OCI-LY3 (cell line): Measurements from ENCODE around the gene FOXK2.

ENCODE experiments used
- H2AFZ ChIP-seq: fragments of 200-600, 300-600 bp; shearing (Covaris generic); 2 replicates; pipeline ENCODE4 v1.6.0; 2014; ENCODE audit warnings: antibody characterized with exemption, low read depth, low read length
- H3K27ac ChIP-seq: fragments of 200-600, 300-600 bp; sonication (generic); 2 replicates; pipeline ENCODE4 v1.5.1; 2014; ENCODE audit warnings: mild to moderate bottlenecking, low read length, moderate library complexity, mixed read lengths
- H3K27me3 ChIP-seq: fragments of 200-600, 300-600 bp; sonication (generic); 2 replicates; pipeline ENCODE4 v1.6.1; 2014; ENCODE audit warnings: low read depth, low read length, mixed read lengths
- H3K36me3 ChIP-seq: fragments of 200-600, 300-600 bp; sonication (generic); replicated peaks from 2 replicates; pipeline ENCODE3; 2014; ENCODE audit warnings: low read depth, low read length, mixed read lengths
- H3K4me1 ChIP-seq: fragments of 300-600, 200-600 bp; sonication (generic); 2 replicates; pipeline ENCODE4 v1.6.1; 2014; ENCODE audit warnings: low read length, mixed read lengths
- H3K4me2 ChIP-seq: fragments of 200-600, 300-600 bp; sonication (generic); 2 replicates; pipeline ENCODE4 v1.6.1; 2014; ENCODE audit warnings: low read length, mixed read lengths
- H3K4me3 ChIP-seq: fragments of 300-600, 200-600 bp; sonication (generic); 2 replicates; pipeline ENCODE4 v1.5.1; 2014; ENCODE audit warnings: antibody characterized with exemption, mild to moderate bottlenecking, low read length, moderate library complexity
- H3K79me2 ChIP-seq: fragments of 300-600, 200-600 bp; shearing (Covaris generic); 2 replicates; pipeline ENCODE4 v1.6.1; 2014; ENCODE audit warnings: mild to moderate bottlenecking, low read length, mixed read lengths
- H3K9ac ChIP-seq: fragments of 300-600, 200-600 bp; shearing (Covaris generic); 2 replicates; pipeline ENCODE4 v1.6.0; 2014; ENCODE audit warnings: mild to moderate bottlenecking, low read length, moderate library complexity
- H3K9me3 ChIP-seq: fragments of 200-600, 300-600 bp; shearing (Covaris generic); 2 replicates; pipeline ENCODE4 v1.6.1; 2014; ENCODE audit warnings: low read length, mixed read lengths; ENCODE audit not compliant: insufficient read depth
- H4K20me1 ChIP-seq: fragments of 200-600, 300-600 bp; sonication (generic); 2 replicates; pipeline ENCODE4 v1.6.1; 2016; ENCODE audit warnings: low read length, mixed read lengths; ENCODE audit not compliant: insufficient read depth
- CTCF ChIP-seq: fragments of 200-600, 300-600 bp; sonication (generic); IDR thresholded peaks from 2 replicates; pipeline ENCODE4 v1.5.1; 2014; ENCODE audit warnings: antibody characterized with exemption, low read length, low read depth
- EZH2phosphoT487 ChIP-seq: fragments of 200-600 bp; shearing (Covaris generic); IDR thresholded peaks from 2 replicates; pipeline ENCODE4 v1.6.1; 2018; ENCODE audit warnings: antibody characterized with exemption, mixed run types, low read depth

FOXK2 gene

GRCh38 chr17:82593590-82594087, 74.1 kb downstream of the FOXK2 start:
- Histone ChIP-seq H3K9me3 (no peaks in the 10 kb centered on the region), H4K20me1 (no peaks in the 10 kb centered on the region), H3K4me1 (peaks cover 11% of the 10 kb centered on the region), H2AFZ (no peak overlapping the region), H3K9ac (peak overlapping the region; percentile 69), H3K4me2 (peak overlapping the region; percentile 98), H3K27ac (peak overlapping the region; percentile 77), H3K27me3 (no peaks in the 10 kb centered on the region), H3K36me3 (peaks cover 27% of the 10 kb centered on the region), H3K4me3 (peak overlapping the region; percentile 85), H3K79me2 (peaks cover 10% of the 10 kb centered on the region)
- TF ChIP-seq CTCF: no peak
- TF ChIP-seq EZH2phosphoT487: no peak

GRCh38 chr17:82594571-82594970, 75.0 kb downstream of the FOXK2 start:
- H3K4me3 ChIP-seq: no peak overlapping the region
- H3K4me1 ChIP-seq: peaks cover 11% of the 10 kb centered on the region
- no peak overlapping the region for H3K4me2 ChIP-seq
- no peak overlapping the region for H2AFZ ChIP-seq
- H3K27me3 ChIP-seq: no peaks in the 10 kb centered on the region
- H3K79me2 ChIP-seq: peaks cover 10% of the 10 kb centered on the region
- no peaks in the 10 kb centered on the region for H3K9me3 ChIP-seq
- no peaks in the 10 kb centered on the region for H4K20me1 ChIP-seq
- no peak overlapping the region for H3K9ac ChIP-seq
- H3K27ac ChIP-seq: no peak overlapping the region
- peaks cover 29% of the 10 kb centered on the region for H3K36me3 ChIP-seq
- TF ChIP-seq EZH2phosphoT487: no peak
- TF ChIP-seq CTCF: no peak

- peaks cover 33% of the 10 kb centered on the region for H3K36me3 ChIP-seq
- no peaks in the 10 kb centered on the region for H3K9me3 ChIP-seq
- H2AFZ ChIP-seq: no peak overlapping the region
- H3K27me3 ChIP-seq: no peaks in the 10 kb centered on the region
- no peak overlapping the region for H3K4me3 ChIP-seq
- H3K27ac ChIP-seq: no peak overlapping the region
- H3K9ac ChIP-seq: no peak overlapping the region
- H3K4me2 ChIP-seq: no peak overlapping the region
- H3K79me2 ChIP-seq: peaks cover 10% of the 10 kb centered on the region
- H3K4me1 ChIP-seq: peaks cover 11% of the 10 kb centered on the region
- TF ChIP-seq CTCF (no peak), EZH2phosphoT487 (no peak)
- H4K20me1 ChIP-seq: no peaks in the 10 kb centered on the region
Observed at GRCh38 chr17:82595893-82596292, 76.4 kb downstream of the FOXK2 start.

- Histone ChIP-seq H4K20me1 (no peaks in the 10 kb centered on the region), H3K36me3 (peaks cover 33% of the 10 kb centered on the region)
Observed at GRCh38 chr17:82596296-82596695, 76.8 kb downstream of the FOXK2 start.

More at GRCh38 chr17:82596296-82596695, 76.8 kb downstream of the FOXK2 start:
- Histone ChIP-seq H3K27ac (no peak overlapping the region), H3K4me3 (no peak overlapping the region), H3K9ac (no peak overlapping the region), H3K9me3 (no peaks in the 10 kb centered on the region), H3K79me2 (peaks cover 10% of the 10 kb centered on the region), H3K27me3 (no peaks in the 10 kb centered on the region), H3K4me2 (no peak overlapping the region), H3K4me1 (peaks cover 11% of the 10 kb centered on the region), H2AFZ (no peak overlapping the region)
- TF ChIP-seq EZH2phosphoT487: no peak
- TF ChIP-seq CTCF: no peak
